Right lobe of liver (tissue), 4 donors: ENCODE results near the gene GRIN3A.

Source experiments
- POLR2A ChIP-seq: fragments of 450-650 bp; IDR thresholded peaks from one replicate; pipeline ENCODE4 v1.6.1; 2017; ENCODE audit warnings: antibody characterized with exemption, mild to moderate bottlenecking
- TF ChIP-seq, protein P1 (sequence below), 4 donors: fragments of 200-600 bp in 3 of 4; fragments of 450-650 bp in 1 of 4; IDR thresholded peaks; one replicate each; pipeline versions ENCODE4 v1.5.1 to v1.8.0; 2016 to 2022; ENCODE audit warnings: antibody characterized with exemption in 4 of 4, mild to moderate bottlenecking in 2 of 4
- donor health status: DM: no; HTN: no; CAD: no.
- donor health status: DM: no; HTN: no; CAD: no.
- donor health status: DM: no; HTN: yes; CAD: no.

DNA sequence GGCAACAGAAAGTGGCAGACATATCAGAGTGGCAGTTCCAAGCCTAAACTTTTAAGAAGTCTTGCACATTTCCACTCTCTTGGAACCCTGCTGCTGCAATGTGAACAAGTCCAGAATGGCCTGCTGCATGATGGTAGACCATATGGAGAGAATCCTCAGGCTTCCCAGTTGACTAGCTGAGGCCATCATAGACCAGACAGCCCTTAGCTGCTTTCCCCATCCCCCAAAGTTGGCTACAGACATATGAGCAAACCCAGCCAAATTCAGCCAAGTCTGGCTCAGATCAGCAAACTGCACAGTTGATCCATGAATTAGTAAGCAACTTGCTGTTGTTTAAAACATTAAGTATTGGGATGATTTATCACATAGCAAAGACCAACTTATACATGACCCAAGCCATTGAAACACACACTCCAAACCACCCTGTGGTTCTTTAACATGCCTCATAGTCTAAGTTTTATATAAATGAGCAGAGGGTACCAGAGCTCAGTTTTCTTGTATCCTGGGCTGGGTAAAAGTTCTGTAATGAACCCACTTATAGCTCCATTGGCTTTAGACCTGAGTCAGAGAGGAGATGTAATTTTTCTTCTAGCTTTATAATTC is 163.6 kb downstream of the GRIN3A start:
- TF ChIP-seq, protein P1, sequence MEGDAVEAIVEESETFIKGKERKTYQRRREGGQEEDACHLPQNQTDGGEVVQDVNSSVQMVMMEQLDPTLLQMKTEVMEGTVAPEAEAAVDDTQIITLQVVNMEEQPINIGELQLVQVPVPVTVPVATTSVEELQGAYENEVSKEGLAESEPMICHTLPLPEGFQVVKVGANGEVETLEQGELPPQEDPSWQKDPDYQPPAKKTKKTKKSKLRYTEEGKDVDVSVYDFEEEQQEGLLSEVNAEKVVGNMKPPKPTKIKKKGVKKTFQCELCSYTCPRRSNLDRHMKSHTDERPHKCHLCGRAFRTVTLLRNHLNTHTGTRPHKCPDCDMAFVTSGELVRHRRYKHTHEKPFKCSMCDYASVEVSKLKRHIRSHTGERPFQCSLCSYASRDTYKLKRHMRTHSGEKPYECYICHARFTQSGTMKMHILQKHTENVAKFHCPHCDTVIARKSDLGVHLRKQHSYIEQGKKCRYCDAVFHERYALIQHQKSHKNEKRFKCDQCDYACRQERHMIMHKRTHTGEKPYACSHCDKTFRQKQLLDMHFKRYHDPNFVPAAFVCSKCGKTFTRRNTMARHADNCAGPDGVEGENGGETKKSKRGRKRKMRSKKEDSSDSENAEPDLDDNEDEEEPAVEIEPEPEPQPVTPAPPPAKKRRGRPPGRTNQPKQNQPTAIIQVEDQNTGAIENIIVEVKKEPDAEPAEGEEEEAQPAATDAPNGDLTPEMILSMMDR (IDR thresholded peaks at IDR 0.05), result no peak
- TF ChIP-seq POLR2A, result no peak
